ENCODE results near the gene CBX5. TPM values are rescaled to one million over a fixed set of nuclear protein-coding genes. Genes with fewer than 3 reads are reported as not detected.
"Not testable (repeated sequence)": the region's sequence is repeated elsewhere in the genome, so short reads cannot be mapped to it uniquely, and the experiment has no call there.

CBX5 gene
- total RNA-seq, 1 donor from 2014 or later: 173 TPM

DNA sequence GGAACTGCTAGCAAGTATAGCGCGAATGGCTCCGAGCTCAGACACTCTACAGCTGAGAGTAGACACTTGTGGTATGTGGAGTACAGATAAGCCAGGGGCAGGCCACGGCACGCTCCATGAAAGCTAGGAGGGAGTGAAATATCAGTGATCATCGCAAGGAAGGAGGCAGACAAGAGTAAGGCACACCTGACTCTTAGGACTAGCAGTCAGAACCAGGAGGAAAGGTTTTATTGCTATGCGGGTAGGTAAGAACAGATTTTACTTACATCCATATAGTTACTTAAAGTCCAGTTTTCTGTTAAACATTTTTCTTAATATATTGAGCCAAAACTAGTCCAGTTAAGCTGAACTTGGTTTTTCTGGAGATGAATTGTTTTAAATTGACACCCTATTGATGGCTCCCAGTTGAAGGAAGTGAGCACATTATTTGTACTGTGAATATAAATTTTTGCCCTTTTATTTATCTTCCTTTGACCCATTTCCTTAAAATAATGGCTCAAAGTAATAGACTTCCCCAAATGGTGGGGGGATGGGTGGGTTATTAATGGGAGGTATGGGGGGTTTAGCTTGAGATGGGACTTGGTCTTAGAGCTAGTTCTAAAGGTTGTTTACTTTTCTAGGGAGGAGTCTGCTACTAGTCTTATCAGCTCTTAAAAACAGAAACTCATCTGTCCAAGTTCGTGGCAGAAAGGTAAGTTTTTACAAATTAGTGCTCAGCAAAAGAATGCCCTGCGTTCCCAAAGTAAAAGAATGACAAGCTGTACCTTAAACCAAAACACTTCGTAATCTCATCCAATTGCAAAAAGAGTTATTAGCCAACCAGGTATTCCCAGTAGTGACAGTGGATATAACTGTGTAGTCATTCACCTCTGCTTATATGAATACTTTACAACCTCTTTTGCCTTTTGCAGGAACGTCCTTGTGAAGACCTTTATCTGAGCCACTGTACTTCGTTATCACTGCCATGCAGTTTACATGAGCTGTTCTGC lies 6.4 kb upstream of the CBX5 start:
- Mint-ChIP-seq H3K27me3 (ENCODE audit: unreplicated experiment) (peaks cover 5% of the 10 kb centered on the region), H3K9me3 (ENCODE audit: unreplicated experiment) (no peaks in the 10 kb centered on the region), H3K27ac (ENCODE audit: unreplicated experiment) (peak overlapping the region; percentile 86), H3K4me3 (ENCODE audit: unreplicated experiment) (peak overlapping the region; percentile 42), H3K4me1 (ENCODE audit: unreplicated experiment) (peaks cover 38% of the 10 kb centered on the region), H3K36me3 (ENCODE audit: low read depth, unreplicated experiment) (peaks cover 60% of the 10 kb centered on the region)
- DNase-seq (ENCODE audit: low spot score): no peak
- no peak for TF ChIP-seq CTCF (IDR thresholded peaks at IDR 0.05; ENCODE audit: unreplicated experiment)

DNA sequence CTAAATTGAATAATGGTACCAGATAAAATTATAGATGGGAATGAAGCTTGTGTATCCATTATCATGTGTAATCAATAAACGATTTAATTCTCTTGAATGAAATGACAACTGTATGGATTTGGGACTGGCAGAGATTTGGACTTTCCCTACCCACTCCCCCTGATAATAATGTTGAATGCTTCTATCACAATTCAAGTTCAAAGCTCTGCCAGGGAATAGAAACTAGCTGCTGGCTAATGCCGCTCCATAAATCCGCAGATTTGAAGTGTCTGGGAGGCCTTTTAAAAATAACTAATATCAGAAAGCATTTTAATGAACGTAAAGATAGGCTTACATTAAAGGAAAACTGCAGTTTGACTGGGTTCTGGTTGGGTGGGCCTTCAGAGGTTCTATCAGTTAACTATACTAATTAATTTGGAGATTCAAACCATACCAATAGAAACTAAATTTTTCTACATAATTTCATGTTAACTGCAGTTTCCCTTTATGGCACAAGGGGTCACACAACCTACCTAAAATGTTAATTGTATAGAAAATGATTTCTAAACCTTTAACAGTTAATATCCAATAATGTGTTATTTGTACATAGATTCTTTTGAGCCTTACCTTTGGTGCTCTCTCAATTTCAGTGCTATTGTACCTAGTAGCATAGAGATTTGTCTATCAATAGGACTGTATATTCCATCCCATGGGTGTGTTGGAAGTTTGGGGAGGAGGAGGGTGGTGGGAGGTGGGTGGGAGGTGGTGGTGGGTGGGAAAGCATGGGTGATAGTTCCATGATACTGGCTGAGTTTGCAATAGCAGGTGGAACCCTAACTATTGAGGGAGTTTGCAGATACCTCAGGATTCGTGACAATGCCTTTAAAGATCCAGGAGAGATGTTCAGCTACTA lies 5.5 kb upstream of the CBX5 start:
- no peaks in the 10 kb centered on the region for H3K9me3 Mint-ChIP-seq (ENCODE audit: unreplicated experiment)
- peaks cover 5% of the 10 kb centered on the region for H3K27me3 Mint-ChIP-seq (ENCODE audit: unreplicated experiment)
- peak overlapping the region; percentile 86 for H3K27ac Mint-ChIP-seq (ENCODE audit: unreplicated experiment)
- DNase-seq (ENCODE audit: low spot score): no peak
- TF ChIP-seq CTCF (IDR thresholded peaks at IDR 0.05; ENCODE audit: unreplicated experiment): peak; percentile 35
- peaks cover 39% of the 10 kb centered on the region for H3K4me1 Mint-ChIP-seq (ENCODE audit: unreplicated experiment)
- peak overlapping the region; percentile 72 for H3K4me3 Mint-ChIP-seq (ENCODE audit: unreplicated experiment)
- H3K36me3 Mint-ChIP-seq (ENCODE audit: low read depth, unreplicated experiment): peaks cover 61% of the 10 kb centered on the region

- not testable (repeated sequence) for DNase-seq (ENCODE audit: low spot score); H3K27me3 Mint-ChIP-seq (ENCODE audit: unreplicated experiment); H3K9me3 Mint-ChIP-seq (ENCODE audit: unreplicated experiment); H3K4me3 Mint-ChIP-seq (ENCODE audit: unreplicated experiment)
- Mint-ChIP-seq H3K36me3 (ENCODE audit: low read depth, unreplicated experiment) (peaks cover 61% of the 10 kb centered on the region), H3K27ac (ENCODE audit: unreplicated experiment) (peak overlapping the region; percentile 58), H3K4me1 (ENCODE audit: unreplicated experiment) (peaks cover 39% of the 10 kb centered on the region)
Observed at GRCh38 chr12:54284070-54284780, 4.3 kb upstream of the CBX5 start.

DNA sequence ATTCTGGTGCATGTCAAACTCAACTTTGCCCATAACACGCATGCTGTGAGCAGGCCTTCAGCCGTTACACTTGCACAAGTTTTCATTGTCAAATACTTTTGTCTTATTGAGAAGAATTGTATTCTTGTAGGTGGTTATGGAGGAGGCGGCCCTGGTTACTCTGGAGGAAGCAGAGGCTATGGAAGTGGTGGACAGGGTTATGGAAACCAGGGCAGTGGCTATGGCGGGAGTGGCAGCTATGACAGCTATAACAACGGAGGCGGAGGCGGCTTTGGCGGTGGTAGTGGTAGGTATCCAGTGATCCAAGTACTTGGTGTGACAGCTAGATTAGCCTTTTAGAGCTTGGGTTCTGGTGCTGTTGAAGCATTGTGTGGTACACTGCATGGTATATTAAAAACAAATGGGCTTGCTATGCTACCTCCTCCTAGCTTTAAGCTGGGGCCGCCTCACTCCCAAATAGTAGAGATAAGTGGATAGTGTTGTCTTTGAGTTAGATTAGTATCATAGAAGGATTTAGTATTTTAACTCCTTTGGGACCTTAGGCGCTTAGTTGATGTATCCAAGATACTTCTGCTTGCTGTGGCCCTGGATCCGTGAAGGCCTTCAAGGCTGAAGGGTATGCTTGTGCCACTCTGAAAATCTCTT lies 3.1 kb upstream of the CBX5 start:
- H3K27ac Mint-ChIP-seq (ENCODE audit: unreplicated experiment): peak overlapping the region; percentile 61
- H3K4me1 Mint-ChIP-seq (ENCODE audit: unreplicated experiment): peaks cover 46% of the 10 kb centered on the region
- no peak for TF ChIP-seq CTCF (IDR thresholded peaks at IDR 0.05; ENCODE audit: unreplicated experiment)
- no peak overlapping the region for H3K4me3 Mint-ChIP-seq (ENCODE audit: unreplicated experiment)
- no peaks in the 10 kb centered on the region for H3K9me3 Mint-ChIP-seq (ENCODE audit: unreplicated experiment)
- peaks cover 5% of the 10 kb centered on the region for H3K27me3 Mint-ChIP-seq (ENCODE audit: unreplicated experiment)
- no peak for DNase-seq (ENCODE audit: low spot score)
- H3K36me3 Mint-ChIP-seq (ENCODE audit: low read depth, unreplicated experiment): peaks cover 60% of the 10 kb centered on the region

- not testable (repeated sequence) for H3K4me3 Mint-ChIP-seq (ENCODE audit: unreplicated experiment); H3K9me3 Mint-ChIP-seq (ENCODE audit: unreplicated experiment); DNase-seq (ENCODE audit: low spot score); H3K27me3 Mint-ChIP-seq (ENCODE audit: unreplicated experiment); H3K27ac Mint-ChIP-seq (ENCODE audit: unreplicated experiment)
- H3K4me1 Mint-ChIP-seq (ENCODE audit: unreplicated experiment): peaks cover 51% of the 10 kb centered on the region
- H3K36me3 Mint-ChIP-seq (ENCODE audit: low read depth, unreplicated experiment): peaks cover 47% of the 10 kb centered on the region
Observed at GRCh38 chr12:54281694-54282093, 1.8 kb upstream of the CBX5 start.

- Mint-ChIP-seq H3K4me1 (ENCODE audit: unreplicated experiment) (peaks cover 51% of the 10 kb centered on the region), H3K36me3 (ENCODE audit: low read depth, unreplicated experiment) (peaks cover 47% of the 10 kb centered on the region)
- H3K4me3 Mint-ChIP-seq (ENCODE audit: unreplicated experiment); H3K9me3 Mint-ChIP-seq (ENCODE audit: unreplicated experiment); H3K27ac Mint-ChIP-seq (ENCODE audit: unreplicated experiment); H3K27me3 Mint-ChIP-seq (ENCODE audit: unreplicated experiment); DNase-seq (ENCODE audit: low spot score): not testable (repeated sequence)
Observed at GRCh38 chr12:54281261-54281638, 1.3 kb upstream of the CBX5 start.

Data from endothelial cell (in vitro differentiated cells).